Mesothelial cell of epicardium (in vitro differentiated cells): Measurements from ENCODE around the gene TEAD4. TPM values are rescaled to one million over a fixed set of nuclear protein-coding genes. Genes with fewer than 3 reads are reported as not detected.

ENCODE experiments used
- DNase-seq, 2 experiments: peaks; one replicate each; pipeline ENCODE4 v3.0.0; 2021; ENCODE audit warnings: low spot score in 2 of 2; ENCODE audit not compliant: unreplicated experiment in 2 of 2
- H3K27ac Mint-ChIP-seq: 2 replicates; pipeline ENCODE4 v1.8.0; 2021; ENCODE audit warnings: mixed read lengths
- H3K27me3 Mint-ChIP-seq: 2 replicates; pipeline ENCODE4 v1.8.0; 2021; ENCODE audit warnings: low read depth, mixed read lengths
- H3K36me3 Mint-ChIP-seq: 2 replicates; pipeline ENCODE4 v1.8.0; 2021; ENCODE audit warnings: mixed read lengths
- H3K4me1 Mint-ChIP-seq: 2 replicates; pipeline ENCODE4 v1.8.0; 2021; ENCODE audit warnings: mixed read lengths
- H3K4me3 Mint-ChIP-seq: 2 replicates; pipeline ENCODE4 v1.8.0; 2021; ENCODE audit warnings: mild to moderate bottlenecking, moderate library complexity, mixed read lengths
- H3K9me3 Mint-ChIP-seq: 2 replicates; pipeline ENCODE4 v1.8.0; 2021; ENCODE audit warnings: mixed read lengths
- CTCF ChIP-seq: fragments of 200-600 bp; sonication (generic); IDR thresholded peaks from one replicate; pipeline ENCODE4 v1.5.0; 2021; ENCODE audit warnings: antibody characterized with exemption; ENCODE audit not compliant: unreplicated experiment
- total RNA-seq: library from RNA; stranded (reverse); gene quantifications from 3 replicates; pipeline ENCODE4 v1.2.1, GENCODE V29; 2021

The TEAD4 gene
- total RNA-seq, 1 donor from 2014 or later, result 32.3 TPM

DNA sequence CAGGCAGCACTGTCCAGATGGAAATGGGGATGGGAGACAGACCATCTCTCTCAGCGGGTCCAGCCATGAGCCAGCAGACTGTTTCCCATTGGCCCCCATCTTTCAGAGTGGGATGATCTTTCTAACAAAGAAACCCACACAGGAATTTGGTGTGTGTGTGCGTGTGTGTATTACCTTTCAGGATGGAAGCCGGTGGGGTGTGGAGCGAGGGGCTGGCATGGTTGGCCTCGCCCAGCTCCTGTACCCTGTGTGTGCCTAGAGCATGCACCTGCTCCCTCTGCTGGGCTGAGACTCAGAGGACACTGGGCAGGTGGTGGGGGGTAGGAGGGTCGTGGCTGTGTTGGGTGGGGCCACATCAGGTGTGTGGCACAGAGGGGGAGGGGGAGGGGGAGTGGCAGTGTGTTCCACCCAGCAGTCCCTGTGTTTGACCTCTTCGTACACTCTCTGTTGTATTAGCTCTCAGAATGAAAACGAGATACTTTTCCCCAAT is 85.0 kb downstream of the TEAD4 start:
- Mint-ChIP-seq H3K9me3 (no peaks in the 10 kb centered on the region), H3K36me3 (no peaks in the 10 kb centered on the region), H3K27ac (no peak overlapping the region), H3K4me3 (no peak overlapping the region), H3K4me1 (no peaks in the 10 kb centered on the region), H3K27me3 (no peaks in the 10 kb centered on the region)
- TF ChIP-seq CTCF, result no peak
- no peak for DNase-seq

DNA sequence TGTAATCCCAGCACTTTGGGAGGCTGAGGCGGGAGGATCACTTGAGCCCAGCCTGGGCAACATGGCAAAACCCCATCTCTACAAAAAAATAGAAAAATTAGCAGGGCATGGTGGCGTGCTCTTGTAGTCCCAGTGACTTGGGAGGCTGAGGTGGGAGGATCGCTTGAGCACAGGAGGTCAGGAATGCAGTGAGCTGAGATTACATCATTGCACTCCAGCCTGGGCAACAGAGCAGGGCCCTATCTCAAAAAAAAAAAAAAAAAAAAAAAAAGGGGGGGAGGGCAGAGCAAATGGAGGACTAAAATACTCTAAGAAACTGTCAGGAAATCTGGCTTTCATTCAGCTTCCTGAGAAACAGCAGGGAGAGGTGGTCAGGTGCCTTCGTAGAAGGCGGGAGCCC is 86.3 kb downstream of the TEAD4 start:
- no peak for TF ChIP-seq CTCF
- H3K36me3 Mint-ChIP-seq, result no peaks in the 10 kb centered on the region

DNA sequence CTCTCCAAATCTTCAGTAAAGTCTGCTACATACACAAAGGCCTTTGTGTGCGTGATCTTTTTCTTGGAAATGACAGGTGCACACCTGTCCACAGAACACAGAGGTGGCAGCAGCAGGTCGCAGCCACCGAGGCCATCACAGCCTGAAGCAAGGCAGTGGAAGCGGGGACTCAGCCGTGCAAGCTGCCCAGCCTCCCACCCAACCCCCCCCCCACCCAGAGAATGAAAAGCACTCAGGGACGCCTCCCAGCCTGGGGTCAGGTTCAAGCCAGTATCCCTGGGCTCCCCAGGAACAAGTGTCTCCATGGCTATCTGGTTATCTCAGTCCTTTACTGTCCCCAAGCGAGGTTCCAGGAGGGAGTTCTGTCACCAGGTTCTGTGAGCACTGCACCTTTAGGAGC is 86.8 kb downstream of the TEAD4 start:
- no peak overlapping the region for H3K27ac Mint-ChIP-seq
- H3K9me3 Mint-ChIP-seq, result no peaks in the 10 kb centered on the region
- H3K4me1 Mint-ChIP-seq, result peaks cover 3% of the 10 kb centered on the region
- no peak for DNase-seq
- TF ChIP-seq CTCF, result no peak
- no peaks in the 10 kb centered on the region for H3K27me3 Mint-ChIP-seq
- H3K36me3 Mint-ChIP-seq, result no peaks in the 10 kb centered on the region
- H3K4me3 Mint-ChIP-seq, result no peak overlapping the region

More for the DNA sequence above, 86.3 kb downstream of the TEAD4 start:
- DNase-seq, result no peak
- Mint-ChIP-seq H3K4me3 (no peak overlapping the region), H3K4me1 (peaks cover 3% of the 10 kb centered on the region), H3K27me3 (no peaks in the 10 kb centered on the region), H3K9me3 (no peaks in the 10 kb centered on the region), H3K27ac (no peak overlapping the region)

DNA sequence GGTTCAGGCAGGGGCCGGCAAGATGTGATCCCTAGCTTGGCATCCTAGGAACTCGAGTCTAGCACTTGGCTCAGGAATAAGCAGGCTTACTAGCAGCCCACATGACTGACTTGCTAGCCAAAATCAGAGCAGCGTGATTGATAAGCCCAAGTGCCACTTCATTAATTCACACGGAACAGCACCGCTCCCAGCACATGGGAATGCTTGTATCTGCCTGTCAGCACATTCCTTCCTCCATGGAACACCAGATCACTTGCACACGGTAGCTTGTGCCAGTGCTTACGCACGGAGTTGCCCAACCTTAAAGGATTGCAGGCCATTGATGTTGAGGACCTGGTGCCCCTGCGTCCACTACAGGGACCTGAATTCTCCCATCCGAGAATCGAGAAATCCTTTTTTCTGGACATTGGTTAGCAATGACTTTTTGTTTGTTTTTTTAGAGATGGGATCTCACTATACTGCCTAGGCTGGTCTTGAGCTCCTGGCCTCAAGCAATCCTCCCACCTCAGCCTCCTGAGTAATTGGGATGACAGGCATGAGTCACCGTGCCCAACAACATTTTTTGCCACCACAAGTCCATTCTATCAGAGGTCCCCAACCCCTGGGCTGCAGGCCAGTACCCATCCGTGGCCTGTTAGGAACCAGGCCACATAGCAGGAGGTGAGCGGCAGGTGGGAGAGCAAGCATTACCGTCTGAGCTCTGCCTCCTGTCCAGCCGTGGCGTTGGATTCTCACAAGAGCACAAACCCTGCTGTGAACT is 87.4 kb downstream of the TEAD4 start:
- TF ChIP-seq CTCF, result no peak
- Mint-ChIP-seq H3K9me3 (no peaks in the 10 kb centered on the region), H3K27ac (no peak overlapping the region), H3K4me1 (peaks cover 3% of the 10 kb centered on the region), H3K27me3 (no peaks in the 10 kb centered on the region), H3K36me3 (no peaks in the 10 kb centered on the region), H3K4me3 (no peak overlapping the region)
- DNase-seq, result no peak

DNA sequence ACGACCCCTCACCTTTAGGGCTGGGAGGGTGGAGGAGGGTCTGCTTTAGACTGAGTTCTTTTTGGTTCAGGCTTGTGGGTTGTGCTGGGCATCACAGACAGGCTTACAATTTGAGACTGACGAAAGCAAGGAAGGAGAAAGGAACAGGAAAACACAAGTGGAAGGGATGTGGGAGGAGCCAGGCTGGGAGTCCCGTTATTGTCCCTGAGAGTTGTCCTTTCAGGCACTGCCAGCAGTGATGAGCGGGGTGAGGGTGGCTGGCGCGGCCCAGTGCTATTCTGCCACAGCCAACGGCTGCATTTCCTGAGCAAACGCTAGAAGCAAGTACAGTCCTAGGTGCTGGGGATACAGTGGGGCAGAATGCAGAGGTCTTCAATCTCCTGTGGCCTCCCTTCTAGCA is 88.8 kb downstream of the TEAD4 start:
- DNase-seq, result no peak
- Mint-ChIP-seq H3K4me1 (peaks cover 3% of the 10 kb centered on the region), H3K4me3 (no peak overlapping the region), H3K36me3 (no peaks in the 10 kb centered on the region), H3K27ac (no peak overlapping the region), H3K9me3 (no peaks in the 10 kb centered on the region), H3K27me3 (no peaks in the 10 kb centered on the region)
- no peak for TF ChIP-seq CTCF
